Measurements from ENCODE around the gene SPACA1.
"Not testable (repeated sequence)": the region's sequence is repeated elsewhere in the genome, so short reads cannot be mapped to it uniquely, and the experiment has no call there.

SPACA1 gene

DNA sequence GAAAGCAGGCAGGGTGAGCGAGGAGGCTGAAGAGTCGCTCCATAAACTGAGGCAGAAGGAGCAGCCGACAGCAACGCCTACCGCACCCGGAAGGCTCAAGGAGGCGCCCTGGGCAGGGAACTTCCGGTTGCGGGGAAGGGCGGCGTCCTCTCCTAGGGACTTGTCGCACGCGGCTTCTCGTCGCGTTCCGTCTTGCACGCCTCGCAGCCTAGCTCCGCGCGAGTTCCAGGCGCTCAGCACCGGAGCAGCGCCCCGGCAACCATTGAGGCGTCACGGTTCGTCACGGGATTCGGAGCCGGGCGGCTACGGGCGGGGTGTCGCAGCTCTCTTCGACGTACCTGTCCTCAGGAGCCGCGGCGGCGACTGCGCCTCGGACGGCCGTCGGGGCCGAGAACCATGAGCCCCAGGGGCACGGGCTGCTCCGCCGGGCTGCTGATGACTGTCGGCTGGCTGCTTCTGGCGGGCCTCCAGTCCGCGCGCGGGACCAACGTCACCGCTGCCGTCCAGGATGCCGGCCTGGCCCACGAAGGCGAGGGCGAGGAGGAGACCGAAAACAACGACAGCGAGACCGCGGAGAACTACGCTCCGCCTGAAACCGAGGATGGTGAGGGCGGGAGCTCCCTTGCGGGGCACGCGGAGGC, at the start of gene SPACA1:
Gene SPACA1, plus strand, starts transcription at position 332 of the 641 bp plus-strand sequence. Its CDS starts 65 bp downstream, at position 397.
- DNase-seq (ENCODE audit: insufficient read length, low spot score) (no peak), FAIRE-seq (no peak)

GRCh38 chr6:88000713-88001112, 46.9 kb upstream of the SPACA1 start:
- FAIRE-seq: no peak
- no peak for DNase-seq (ENCODE audit: insufficient read length, low spot score)

DNA sequence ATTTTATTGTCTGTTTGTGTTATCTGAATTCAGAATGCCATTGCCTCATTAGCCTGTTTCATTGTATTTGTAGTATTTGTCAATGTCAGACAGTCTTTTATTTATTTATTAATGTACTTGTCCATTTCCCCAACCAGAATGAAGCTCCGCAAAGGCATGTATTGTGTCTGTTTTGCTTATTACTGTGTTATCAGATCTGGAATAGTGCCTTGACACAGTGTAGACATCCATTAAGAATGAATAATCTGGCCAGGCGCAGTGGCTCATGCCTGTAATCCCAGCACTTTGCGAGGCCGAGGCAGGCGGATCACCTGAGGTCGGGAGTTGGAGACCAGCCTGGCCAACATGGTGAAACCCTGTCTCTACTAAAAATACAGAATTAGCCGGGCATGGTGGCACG, 46.4 kb upstream of the SPACA1 start:
- not testable (repeated sequence) for DNase-seq (ENCODE audit: insufficient read length, low spot score); FAIRE-seq

- no peak for FAIRE-seq
- DNase-seq (ENCODE audit: insufficient read length, low spot score): no peak
Observed at GRCh38 chr6:88004707-88005106, 42.9 kb upstream of the SPACA1 start.

DNA sequence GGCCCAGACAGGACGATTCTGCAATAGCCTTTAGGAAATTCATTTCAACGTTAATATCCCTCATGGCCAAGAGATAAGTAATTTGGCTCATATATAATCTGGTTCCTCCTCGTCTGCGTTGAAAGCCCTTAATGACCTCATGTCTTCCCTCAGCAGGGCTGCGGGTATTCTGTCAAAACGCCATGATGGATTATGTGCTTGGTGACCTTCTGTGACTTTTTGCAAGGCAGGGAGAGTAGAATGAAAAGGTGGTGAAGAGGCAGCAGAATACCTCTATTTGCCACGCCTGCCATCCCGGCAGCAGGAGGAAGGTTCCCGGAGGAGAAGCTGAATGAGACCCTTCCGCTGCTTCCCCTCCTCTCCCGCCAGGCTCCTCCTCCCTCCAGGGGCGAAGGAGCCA, 41.1 kb upstream of the SPACA1 start:
- FAIRE-seq (no peak), DNase-seq (ENCODE audit: insufficient read length, low spot score) (no peak)

DNA sequence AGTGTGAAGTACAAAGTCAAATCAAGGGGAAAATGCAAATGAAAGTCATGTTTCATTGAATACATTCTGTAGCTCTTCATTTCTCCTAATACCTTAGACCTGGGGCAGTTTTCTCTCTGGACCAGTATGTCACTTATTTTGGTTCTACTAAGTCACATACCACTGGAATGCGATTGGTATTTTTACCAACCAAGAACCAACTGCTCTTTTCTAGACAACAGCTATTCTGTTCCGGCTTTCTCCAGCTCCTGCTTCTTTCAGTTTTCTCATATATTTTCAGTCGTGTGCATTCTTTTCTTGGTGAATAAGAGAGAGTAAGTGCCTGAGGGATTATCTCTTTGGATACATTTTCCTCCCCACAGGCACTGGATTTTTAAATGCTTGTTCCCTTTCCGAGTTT, 39.2 kb upstream of the SPACA1 start:
- DNase-seq (ENCODE audit: insufficient read length, low spot score): no peak
- FAIRE-seq: no peak

DNA sequence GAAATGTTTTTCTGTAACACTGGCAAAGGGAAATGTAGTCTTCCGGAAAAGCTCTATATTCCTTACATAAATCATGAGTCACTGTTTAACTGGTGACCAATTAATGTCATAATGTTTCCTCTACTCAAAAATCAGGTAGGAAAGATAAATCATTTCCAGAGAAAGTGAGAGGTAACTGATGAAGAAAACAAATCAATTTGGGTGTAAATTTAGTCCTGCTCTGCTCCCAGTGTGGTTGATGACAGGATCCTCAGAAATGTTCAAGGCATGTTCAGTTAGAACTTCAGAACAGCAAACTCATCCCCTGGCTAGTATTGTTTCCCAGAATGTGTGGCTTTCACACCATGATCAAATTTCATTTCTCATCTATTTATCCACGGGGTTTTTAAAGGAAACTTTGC, 38.8 kb upstream of the SPACA1 start:
- DNase-seq (ENCODE audit: insufficient read length, low spot score) (no peak), FAIRE-seq (no peak)

- FAIRE-seq: peak; percentile 90
- no peak for DNase-seq (ENCODE audit: insufficient read length, low spot score)
Observed at GRCh38 chr6:88013015-88013414, 34.6 kb upstream of the SPACA1 start.

GRCh38 chr6:88013554-88013953, 34.1 kb upstream of the SPACA1 start:
- FAIRE-seq (no peak), DNase-seq (ENCODE audit: insufficient read length, low spot score) (no peak)

GRCh38 chr6:88020439-88020838, 27.2 kb upstream of the SPACA1 start:
- FAIRE-seq: no peak
- no peak for DNase-seq (ENCODE audit: insufficient read length, low spot score)

GRCh38 chr6:88024696-88025095, 22.9 kb upstream of the SPACA1 start:
- no peak for DNase-seq (ENCODE audit: insufficient read length, low spot score)
- FAIRE-seq: no peak

GRCh38 chr6:88031550-88031949, 16.1 kb upstream of the SPACA1 start:
- FAIRE-seq (no peak), DNase-seq (ENCODE audit: insufficient read length, low spot score) (no peak)

DNA sequence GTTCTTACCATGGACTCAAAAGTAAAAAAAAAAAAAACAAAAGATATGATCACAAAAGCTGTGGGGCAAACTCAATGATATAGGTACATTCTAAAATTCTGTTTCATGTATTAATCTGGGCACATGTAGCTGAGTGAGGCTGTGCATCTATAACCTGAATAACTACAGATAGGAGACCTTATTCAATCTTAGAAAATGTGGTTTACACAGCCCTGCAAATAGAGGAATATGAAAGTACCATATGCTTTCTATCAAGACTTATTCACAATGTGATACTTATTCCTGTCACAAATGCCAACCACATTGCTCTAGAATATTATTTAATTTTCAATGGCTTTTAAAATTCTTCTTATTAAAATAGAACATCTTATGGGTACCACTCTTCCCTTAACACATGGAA, 3.1 kb upstream of the SPACA1 start:
- FAIRE-seq (no peak), DNase-seq (ENCODE audit: insufficient read length, low spot score) (no peak)

- DNase-seq (ENCODE audit: insufficient read length, low spot score) (no peak), FAIRE-seq (no peak)
Observed at GRCh38 chr6:88045521-88046136, 2.0 kb upstream of the SPACA1 start.

GRCh38 chr6:88048578-88048977, 937 bp downstream of the SPACA1 start:
- FAIRE-seq (no peak), DNase-seq (ENCODE audit: insufficient read length, low spot score) (no peak)

DNA sequence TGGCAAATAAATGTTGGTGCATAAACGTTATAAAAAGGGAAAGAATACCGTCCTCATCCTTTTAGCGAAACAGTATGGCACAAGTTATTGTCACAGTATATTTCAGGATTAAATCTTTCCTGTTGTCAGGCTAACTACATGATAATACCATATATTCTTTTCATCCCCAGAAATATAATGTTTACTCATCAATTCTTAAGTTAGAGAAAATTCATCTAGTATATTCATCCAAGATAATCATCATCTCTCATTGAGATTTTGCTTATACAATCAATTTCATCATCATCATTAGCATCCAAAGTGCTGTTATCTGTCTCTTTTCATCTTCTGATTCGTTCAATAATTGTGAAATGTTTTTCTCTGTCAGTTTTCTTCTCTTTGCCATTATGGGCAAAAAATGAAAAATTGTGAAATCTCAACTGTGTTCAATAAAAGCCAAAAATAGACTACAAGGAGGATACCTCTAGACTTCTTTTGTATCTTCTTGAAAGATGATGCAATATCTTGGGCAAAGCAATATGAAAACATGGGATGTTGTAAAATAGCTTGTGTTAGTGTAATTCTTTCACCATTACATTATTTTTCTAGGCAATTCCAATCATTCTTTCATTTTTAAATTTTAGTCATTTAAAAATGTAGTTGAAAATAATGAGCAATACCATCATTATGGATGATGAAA, 2.6 kb downstream of the SPACA1 start:
- DNase-seq (ENCODE audit: insufficient read length, low spot score): no peak
- no peak for FAIRE-seq

DNA sequence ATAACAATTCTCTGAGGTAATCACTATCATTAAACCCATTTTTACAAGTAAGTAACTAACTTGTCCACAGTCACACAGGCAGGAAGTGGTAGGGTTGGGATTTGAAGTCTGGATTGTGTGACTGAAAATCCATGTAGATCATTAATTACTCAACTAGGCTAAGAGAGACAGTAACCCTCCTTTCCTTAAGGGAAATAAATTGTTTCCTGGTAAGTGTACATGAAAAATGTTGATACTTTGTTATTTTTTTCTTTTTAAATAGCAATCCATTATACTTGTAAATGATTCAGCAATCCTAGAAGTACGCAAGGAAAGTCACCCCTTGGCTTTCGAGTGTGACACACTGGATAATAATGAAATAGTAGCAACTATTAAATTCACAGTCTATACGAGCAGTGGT, 11.6 kb downstream of the SPACA1 start:
- DNase-seq (ENCODE audit: insufficient read length, low spot score) (no peak), FAIRE-seq (no peak)

- FAIRE-seq (no peak), DNase-seq (ENCODE audit: insufficient read length, low spot score) (no peak)
Observed at GRCh38 chr6:88062376-88062775, 14.7 kb downstream of the SPACA1 start.

DNA sequence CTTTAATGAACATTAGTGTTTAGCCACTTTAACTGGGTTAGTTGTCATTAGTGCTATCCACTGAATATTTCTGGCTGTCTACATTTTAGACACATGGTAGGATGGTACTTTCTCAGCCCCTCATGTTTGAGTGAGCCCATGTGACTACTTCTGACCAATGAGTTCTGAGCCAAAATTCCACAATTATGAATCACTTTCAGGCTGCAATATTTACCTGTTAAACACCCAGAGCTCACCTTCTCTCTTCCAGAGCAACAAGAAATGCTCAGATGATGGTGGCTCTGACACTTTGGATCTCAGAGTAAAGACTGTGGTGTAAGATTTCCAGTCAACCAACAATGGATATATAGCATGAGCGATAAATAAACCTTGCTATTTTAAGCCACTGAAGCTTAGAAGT, 24.8 kb downstream of the SPACA1 start:
- no peak for DNase-seq (ENCODE audit: insufficient read length, low spot score)
- FAIRE-seq: no peak

DNA sequence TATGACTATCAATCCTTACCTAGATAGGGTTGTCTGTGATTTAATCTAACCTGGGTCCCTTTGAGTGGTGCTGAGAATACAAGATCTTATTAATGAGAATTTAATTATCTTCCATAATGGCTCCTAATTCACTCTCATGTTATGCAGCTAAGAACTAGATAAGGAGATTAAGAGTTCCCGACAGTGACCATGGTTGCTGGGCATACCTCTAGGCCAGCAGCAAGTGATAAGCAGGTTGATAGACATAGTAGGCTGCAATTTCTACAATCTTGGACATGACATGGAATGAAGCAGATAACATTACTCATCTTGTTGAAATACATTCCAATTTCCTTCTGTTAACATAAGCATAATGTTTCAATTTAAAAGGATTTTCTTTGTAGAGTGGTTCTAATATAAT, 27.1 kb downstream of the SPACA1 start:
- DNase-seq (ENCODE audit: insufficient read length, low spot score) (no peak), FAIRE-seq (no peak)

- FAIRE-seq (no peak), DNase-seq (ENCODE audit: insufficient read length, low spot score) (no peak)
Observed at GRCh38 chr6:88077305-88077704, 29.7 kb downstream of the SPACA1 start.

GRCh38 chr6:88086792-88087191, 39.2 kb downstream of the SPACA1 start:
- FAIRE-seq (no peak), DNase-seq (ENCODE audit: insufficient read length, low spot score) (no peak)
